GM19452 (cell line): ENCODE measurements around the gene UBE2G2.

Source experiments
- ATAC-seq: cut with Tn5 transposase; IDR thresholded peaks from one replicate; pipeline ENCODE4 v1.9.1; 2021; ENCODE audit not compliant: unreplicated experiment

Gene UBE2G2

DNA sequence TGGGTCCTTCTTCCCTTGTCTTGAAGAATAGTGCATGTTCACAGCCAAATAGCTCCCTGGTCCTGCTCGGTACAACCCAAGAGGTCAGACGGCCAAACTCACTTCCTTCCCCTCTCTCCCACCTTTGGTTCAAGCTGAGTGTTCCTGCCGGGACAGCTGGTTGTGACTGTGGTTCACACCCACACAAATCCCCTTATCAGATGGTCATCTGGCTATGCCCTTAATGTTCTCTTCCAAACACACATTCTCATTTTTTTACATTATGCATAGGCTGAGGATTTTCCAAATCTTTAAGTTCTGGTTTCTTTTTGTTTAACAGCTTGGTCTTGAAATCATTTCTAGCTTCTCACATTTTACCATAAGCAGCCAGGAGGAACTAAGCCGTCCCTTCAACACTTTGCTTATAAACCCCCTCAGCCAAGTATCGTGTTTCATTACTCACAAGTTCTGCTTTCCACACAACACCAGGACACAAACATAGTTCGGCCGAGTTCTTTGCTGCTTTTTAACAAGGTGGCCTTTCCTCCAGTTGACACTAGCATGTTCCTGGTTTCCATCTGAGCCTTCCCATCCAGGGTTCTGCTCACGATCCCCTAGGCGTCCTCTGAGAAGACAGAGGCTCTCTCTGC lies 70.6 kb downstream of the UBE2G2 start:
- no peak for ATAC-seq

DNA sequence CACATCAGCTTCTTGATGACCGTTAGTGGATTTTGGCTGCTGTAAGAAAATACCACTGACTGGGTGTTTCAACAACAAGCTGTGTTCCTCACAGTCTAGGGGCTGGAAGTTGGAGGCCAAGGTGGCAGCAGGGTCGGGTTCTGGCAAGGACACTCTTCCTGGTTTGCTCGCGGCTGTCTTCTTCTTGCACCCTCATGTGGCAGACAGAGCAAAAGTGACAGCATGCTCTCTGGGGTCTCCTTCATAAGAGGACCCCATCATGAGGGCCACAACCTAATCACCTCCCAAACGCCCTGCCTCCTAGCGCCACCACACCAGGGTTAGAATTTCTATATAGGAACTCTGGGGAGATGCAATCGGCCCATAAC lies 71.6 kb downstream of the UBE2G2 start:
- ATAC-seq, result no peak

DNA sequence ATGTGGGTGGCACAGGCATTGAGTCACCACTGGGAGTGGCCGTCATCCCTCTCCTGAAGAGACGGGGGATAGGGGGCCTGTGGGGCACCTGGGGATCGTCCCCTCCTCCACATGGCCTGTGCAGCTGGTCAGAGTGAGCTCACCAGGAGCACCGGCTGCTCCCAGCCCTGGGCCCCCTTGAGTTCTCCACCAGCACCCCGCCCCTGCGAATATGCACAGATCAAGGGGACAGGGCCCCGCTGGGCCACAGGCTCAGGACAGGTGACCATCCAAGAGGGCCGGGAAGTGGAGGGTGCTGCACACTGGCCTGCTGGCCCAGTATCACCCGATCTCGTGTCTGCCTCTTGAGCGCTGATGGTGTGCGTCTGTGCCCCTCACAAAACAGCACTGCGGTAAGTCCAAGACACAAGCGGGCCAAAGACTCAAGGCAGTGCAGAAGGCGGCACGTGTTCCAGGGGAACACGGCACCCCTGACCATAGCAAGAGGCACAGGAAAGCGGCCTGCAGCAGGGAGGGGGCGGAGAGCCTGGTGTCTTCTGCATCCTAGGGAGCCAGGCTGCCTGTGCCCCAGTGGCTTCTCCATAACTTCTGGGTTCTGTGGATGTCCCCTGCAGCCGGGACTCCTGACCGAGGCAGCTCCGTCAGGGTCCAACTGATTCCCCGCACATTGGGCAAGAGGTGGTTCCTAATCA lies 72.1 kb downstream of the UBE2G2 start:
- ATAC-seq, result no peak

DNA sequence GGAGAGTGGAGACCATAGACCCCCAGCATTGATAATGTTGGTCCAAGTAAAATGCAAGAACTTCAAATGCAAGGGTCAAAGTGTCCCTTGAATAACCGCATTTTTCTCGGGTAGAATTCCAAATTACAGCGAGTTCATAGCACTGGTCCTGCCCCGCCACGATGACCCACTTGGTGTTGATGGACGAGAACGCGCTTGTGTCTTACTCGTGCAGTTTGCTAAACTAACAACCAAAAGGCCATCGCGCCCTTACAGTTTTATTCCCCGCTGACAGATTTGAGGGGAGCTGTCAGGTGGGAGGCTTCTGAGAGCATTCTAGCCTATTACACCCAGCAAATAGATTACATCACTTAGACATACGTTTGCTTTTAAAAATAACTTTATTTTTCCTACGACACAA lies 72.9 kb downstream of the UBE2G2 start:
- no peak for ATAC-seq

DNA sequence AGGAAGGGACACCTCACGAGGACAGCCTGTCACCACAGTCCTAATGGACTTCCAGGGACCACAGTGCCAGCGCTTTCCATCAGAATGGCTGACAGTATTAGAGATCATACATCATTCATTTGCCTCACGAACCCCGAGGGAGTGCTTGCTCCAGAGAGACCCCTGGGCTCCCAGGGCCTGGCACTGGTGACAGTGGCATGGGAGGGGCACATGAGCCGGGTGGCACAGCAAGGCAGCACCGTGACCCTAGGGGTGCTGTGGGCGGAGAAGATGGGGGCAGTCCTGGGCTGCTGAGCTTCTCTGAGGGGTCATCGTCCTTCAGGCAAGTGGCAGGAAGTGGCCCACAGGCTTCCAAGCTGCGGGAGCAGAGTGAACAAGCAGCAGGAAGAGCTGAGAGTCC lies 73.9 kb downstream of the UBE2G2 start:
- ATAC-seq, result no peak

DNA sequence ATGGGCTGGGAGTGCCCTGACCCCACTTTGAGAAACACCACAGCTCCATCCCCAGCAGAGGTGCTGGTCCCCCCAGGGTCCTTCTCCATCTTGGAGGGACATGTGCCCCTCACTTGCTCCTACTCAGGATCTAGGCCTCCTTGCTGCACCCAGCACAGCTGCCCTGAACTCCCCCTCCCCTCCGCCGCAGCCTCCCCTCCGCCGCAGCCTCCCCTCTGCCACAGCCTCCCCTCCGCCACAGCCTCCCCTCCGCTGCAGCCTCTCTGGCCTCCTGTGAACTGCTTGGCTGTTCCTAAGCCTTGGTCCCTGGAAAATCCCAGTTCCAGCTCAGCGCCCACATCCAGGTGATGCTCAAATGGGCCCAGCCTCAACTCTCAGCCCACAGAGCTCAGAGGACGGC lies 74.3 kb downstream of the UBE2G2 start:
- ATAC-seq, result no peak

DNA sequence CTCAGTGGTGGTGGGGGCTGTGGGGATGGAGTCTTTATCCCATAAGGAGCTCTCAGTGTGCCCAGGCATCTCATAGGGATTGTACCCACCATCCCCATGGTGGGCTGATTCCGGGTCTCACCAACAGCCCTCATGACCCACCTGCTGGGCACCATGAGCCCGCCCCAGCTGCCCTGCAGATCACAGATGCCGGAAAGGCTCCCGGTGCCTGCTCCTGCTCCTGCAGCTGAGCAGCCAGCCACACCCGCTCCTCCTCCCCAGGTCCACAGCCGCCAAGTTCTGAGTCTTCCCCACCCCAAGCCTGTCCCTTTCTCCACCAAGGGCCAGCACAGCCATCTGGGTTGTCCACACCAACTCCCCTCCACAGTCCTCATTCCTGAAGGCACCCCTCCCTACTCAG lies 74.8 kb downstream of the UBE2G2 start:
- ATAC-seq, result no peak

DNA sequence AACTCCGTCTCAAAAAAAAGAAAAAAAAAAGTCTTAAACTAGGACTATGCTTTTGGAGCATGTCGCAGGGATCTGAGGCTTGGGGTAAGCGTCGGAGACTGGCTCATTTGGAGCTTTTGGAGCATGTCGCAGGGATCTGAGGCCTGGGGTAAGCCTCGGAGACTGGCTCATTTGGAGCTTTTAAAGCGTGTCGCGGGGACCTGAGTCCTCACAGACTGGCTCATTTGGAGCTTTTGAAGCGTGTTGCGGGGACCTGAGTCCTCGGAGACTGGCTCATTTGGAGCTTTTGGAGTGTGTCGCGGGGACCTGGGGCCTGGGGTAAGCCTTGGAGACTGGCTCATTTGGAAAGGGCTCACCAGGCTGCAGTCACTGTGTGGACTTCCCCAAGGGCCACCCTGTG lies 76.7 kb downstream of the UBE2G2 start:
- ATAC-seq, result no peak

DNA sequence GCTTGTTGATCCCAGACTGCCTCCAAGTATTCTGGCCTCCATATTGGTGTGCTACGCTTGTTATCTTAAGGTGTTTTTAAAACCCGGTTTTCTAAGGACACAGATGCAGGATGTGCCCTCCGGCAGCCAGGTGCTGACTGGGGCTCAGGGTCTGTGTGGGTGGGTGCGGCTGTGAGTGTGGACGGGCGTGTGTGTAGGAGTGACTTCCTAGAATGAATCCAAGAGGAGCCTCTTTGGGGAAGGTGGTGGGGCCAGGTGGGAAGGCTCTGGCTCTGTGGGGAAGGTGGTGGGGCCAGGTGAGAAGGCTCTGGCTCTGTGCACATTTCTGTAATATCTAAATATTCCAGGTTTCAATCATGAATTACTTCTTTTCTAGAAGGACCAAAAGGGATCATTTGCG lies 77.4 kb downstream of the UBE2G2 start:
- ATAC-seq, result no peak

DNA sequence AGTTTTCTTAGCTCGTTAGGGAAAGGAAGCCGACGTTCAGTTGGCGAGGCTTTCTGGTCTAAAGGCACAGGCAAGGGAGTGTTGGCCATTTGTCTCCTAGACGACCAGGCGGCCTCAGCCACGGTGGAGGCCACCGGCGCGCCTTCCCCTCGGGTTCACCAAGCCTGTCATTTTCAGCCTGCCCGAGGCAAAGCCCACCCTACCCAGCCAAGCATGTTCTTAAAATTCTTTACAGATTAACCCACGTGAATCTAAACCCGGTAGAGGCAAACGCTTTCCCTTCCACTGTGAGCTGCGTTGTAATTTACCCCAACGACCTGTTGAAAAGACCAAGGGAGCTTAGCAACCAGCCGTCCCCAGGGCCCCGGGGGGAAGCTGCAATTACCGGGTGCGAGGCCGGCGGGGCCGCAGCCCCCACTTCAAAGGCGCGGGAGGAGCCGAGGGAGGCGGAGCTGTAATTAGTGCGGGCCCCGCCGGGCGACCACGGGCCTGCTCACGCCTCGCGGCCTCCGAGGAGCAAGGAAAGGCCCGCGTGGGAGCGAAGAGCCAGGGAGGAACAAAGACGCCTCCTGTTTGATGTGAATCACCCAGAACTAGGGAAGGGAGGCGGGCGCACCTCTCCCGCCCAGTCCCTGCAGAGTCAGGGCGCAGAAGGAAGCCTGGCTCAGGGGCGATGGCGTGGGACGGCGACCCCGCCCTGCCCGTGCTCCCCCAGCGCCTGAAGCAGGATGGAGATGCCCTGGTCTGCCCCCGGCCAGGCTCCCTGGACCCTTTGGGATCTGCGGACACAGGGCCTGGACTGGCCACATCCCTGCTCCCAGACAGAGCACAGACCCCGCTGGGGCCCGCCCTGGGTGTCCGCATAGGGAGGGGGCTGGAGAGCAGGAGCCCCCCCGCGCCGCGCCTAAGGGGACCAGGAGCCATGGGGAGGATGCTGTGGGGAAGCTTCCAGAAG lies 78.2 kb downstream of the UBE2G2 start:
- no peak for ATAC-seq

DNA sequence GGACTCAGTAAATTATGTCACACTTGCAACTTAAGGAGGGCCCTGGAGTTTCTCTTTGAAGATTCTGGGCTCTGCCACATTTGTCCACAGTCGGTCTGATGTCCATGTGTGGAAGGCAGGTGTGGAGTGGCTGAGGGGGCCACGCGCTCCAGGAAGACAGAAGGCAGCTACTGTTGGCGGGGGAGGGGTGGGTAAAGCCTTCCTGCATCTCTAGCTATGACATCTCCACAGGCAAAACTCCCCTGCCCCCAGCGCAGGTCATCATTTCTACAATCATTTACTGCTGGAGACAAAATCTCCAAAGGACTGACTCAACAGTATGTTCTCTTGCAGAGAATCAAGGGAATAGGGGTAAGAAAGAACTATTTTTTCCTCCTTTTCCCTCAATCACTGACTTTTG lies 78.9 kb downstream of the UBE2G2 start:
- ATAC-seq, result no peak

DNA sequence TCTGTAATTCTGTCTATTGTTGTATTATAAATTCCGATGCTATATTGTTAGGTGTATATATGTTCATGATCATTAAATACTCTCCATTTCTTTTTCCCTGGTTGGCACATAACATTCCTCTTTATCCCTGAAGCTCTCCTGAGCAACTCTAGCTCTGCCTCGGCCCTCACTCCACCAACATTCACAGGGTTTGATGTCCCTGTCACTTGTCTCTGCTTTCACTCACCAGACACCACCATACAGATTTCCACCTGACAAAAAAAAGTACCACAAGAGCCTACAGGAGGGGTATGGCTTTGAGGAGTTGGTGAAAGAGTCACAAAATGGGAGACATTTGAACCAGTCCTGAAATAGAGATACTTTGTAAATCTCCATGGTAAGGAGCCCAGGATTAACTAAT lies 81.5 kb downstream of the UBE2G2 start:
- no peak for ATAC-seq
